ENCODE results near the gene CFAP157. TPM values are rescaled to one million over a fixed set of nuclear protein-coding genes. Genes with fewer than 3 reads are reported as not detected.

The CFAP157 gene
- total and polyA plus RNA-seq, 2 of the 13 experiments (the other 11 are each of a cell fraction or from before 2014, with no cell fraction given) = 0.07 TPM; not detected in 1

DNA sequence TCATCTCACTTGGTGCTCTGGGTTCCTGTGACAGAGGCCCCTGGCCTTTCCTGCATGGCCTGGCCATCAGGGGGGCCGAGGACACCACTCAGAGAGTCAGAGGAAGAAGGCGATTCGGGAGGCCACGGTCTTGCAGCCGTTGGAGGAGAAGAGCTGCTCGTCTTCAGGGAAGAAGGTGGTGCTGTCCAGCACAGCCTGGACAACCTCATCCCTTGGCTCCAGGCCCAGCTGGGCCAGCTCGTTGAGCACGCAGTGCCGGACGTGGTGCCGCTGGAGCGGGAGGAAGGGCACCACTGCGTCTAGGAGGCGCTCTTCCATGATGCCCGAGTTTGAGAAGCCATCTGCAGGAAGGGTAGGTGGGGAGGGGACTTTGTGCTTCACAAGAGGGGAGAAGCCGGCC, 25.1 kb downstream of the CFAP157 start:
- Histone ChIP-seq H3K9me3 (ENCODE audit: low read length) (no peaks in the 10 kb centered on the region), H3K36me3 (replicated peaks in 1 of 2; ENCODE audit: control insufficient read depth in 1 of 2, insufficient read depth in 2 of 2, low read length in 2 of 2) (no peaks in the 10 kb centered on the region), H4K20me1 (ENCODE audit: insufficient read depth, low read length) (no peaks in the 10 kb centered on the region), H3K79me2 (ENCODE audit: insufficient read depth, low read length) (no peaks in the 10 kb centered on the region), H3K4me3 (replicated peaks in 1 of 3; ENCODE audit: insufficient read depth in 1 of 3, low read depth in 2 of 3, low read length in 3 of 3) (no peak overlapping the region), H3K27me3 (ENCODE audit: control insufficient read depth in 1 of 2, insufficient read depth in 2 of 2, low read length in 2 of 2) (peaks cover 0 to 2% of the 10 kb centered on the region in 2 experiments; a peak in 1 of 5 replicates), H3K4me2 (ENCODE audit: low read depth, low read length) (no peak overlapping the region), H2AFZ (ENCODE audit: low read length) (no peak overlapping the region), H3K4me1 (ENCODE audit: insufficient read depth, low read length) (peaks cover 38% of the 10 kb centered on the region), H3K9ac (ENCODE audit: insufficient read depth, low read depth, low read length) (no peak overlapping the region), H3K27ac (ENCODE audit: extremely low read length, insufficient read depth, low read length) (no peak overlapping the region)
- ChIA-PET CTCF (ENCODE audit: low intra/inter-chr PET ratio, low total read pairs) (interaction anchor here (3.9 kb wide), 1 partner anchor 142 kb away, joined by 33 read pairs; no protein-coding TSS in a partner anchor), POLR2A (no interaction called here)
- intact Hi-C loops (cut with micrococcal nuclease; ENCODE audit: unreplicated experiment) = no loop called here
- ATAC-seq = no peak
- no peak for DNase-seq (ENCODE audit: low spot score)
- in situ Hi-C loops (cut with HindIII; ENCODE audit: extremely low pct_ligation_motif_present, low pct_unique_long_range_greater_than_20kb) = loop anchor here (10.0 kb wide), 1 partner anchor 227 kb away; no protein-coding TSS in a partner anchor
- TF ChIP-seq, protein P1, sequence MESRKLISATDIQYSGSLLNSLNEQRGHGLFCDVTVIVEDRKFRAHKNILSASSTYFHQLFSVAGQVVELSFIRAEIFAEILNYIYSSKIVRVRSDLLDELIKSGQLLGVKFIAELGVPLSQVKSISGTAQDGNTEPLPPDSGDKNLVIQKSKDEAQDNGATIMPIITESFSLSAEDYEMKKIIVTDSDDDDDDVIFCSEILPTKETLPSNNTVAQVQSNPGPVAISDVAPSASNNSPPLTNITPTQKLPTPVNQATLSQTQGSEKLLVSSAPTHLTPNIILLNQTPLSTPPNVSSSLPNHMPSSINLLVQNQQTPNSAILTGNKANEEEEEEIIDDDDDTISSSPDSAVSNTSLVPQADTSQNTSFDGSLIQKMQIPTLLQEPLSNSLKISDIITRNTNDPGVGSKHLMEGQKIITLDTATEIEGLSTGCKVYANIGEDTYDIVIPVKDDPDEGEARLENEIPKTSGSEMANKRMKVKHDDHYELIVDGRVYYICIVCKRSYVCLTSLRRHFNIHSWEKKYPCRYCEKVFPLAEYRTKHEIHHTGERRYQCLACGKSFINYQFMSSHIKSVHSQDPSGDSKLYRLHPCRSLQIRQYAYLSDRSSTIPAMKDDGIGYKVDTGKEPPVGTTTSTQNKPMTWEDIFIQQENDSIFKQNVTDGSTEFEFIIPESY (CRISPR knock-in tag; IDR thresholded peaks at IDR 0.05) = peak; percentile 59; the same call in 1 of the 2 replicates
- TF ChIP-seq ZNF557 (CRISPR knock-in tag; IDR thresholded peaks at IDR 0.05) = no peak
- WGBS (ENCODE audit: low lambda C conversion rate) = 84% methylated on average over 16 of the region's 16 CpGs
- BruUV-seq (replicated peaks) = no TSS peak
- FAIRE-seq = no peak

DNA sequence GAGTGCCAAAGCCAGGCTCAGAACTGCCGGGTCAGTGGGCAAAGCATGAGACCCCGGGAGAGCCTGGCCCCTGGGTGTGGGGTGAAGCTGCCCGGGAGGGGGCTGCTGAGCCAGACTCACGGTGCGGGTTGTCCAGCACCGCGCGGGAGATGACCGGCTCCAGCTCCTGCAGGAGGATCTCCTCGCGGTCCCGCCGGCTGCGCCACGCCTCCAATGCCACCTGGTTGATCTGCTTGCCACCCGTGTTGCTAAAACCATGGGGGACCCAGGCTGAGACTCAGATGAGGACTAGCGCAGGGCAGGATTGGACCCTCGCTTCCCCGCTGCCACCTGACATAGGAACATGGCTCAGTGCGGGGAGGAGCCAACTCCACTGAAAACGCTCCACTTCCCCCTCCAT, 25.7 kb downstream of the CFAP157 start:
- CTCF ChIA-PET (ENCODE audit: low intra/inter-chr PET ratio, low total read pairs) = interaction anchor here (3.9 kb wide), 1 partner anchor 142 kb away, joined by 33 read pairs; no protein-coding TSS in a partner anchor
- intact Hi-C loops (cut with micrococcal nuclease; ENCODE audit: unreplicated experiment) (no loop called here), in situ Hi-C loops (cut with HindIII; ENCODE audit: extremely low pct_ligation_motif_present, low pct_unique_long_range_greater_than_20kb) (loop anchor here (10.0 kb wide), 1 partner anchor 228 kb away; no protein-coding TSS in a partner anchor)
- Histone ChIP-seq H2AFZ (ENCODE audit: low read length) (no peak overlapping the region), H3K79me2 (ENCODE audit: insufficient read depth, low read length) (no peaks in the 10 kb centered on the region), H3K4me1 (ENCODE audit: insufficient read depth, low read length) (peaks cover 38% of the 10 kb centered on the region), H3K4me2 (ENCODE audit: low read depth, low read length) (no peak overlapping the region), H3K9ac (ENCODE audit: insufficient read depth, low read depth, low read length) (no peak overlapping the region), H4K20me1 (ENCODE audit: insufficient read depth, low read length) (no peaks in the 10 kb centered on the region), H3K36me3 (replicated peaks in 1 of 2; ENCODE audit: control insufficient read depth in 1 of 2, insufficient read depth in 2 of 2, low read length in 2 of 2) (no peaks in the 10 kb centered on the region), H3K27ac (ENCODE audit: extremely low read length, insufficient read depth, low read length) (no peak overlapping the region), H3K4me3 (replicated peaks in 1 of 3; ENCODE audit: insufficient read depth in 1 of 3, low read depth in 2 of 3, low read length in 3 of 3) (no peak overlapping the region), H3K9me3 (ENCODE audit: low read length) (no peaks in the 10 kb centered on the region), H3K27me3 (ENCODE audit: control insufficient read depth in 1 of 2, insufficient read depth in 2 of 2, low read length in 2 of 2) (peaks cover 0 to 1% of the 10 kb centered on the region in 2 experiments; a peak in 1 of 5 replicates)
- DNase-seq (ENCODE audit: low spot score) (no peak), ATAC-seq (no peak), FAIRE-seq (no peak)
- POLR2A ChIA-PET = no interaction called here
- 100% methylated on average over 1 of the region's 21 CpGs for WGBS (ENCODE audit: low lambda C conversion rate)
- BruUV-seq (replicated peaks) = no TSS peak
- TF ChIP-seq, protein P2, sequence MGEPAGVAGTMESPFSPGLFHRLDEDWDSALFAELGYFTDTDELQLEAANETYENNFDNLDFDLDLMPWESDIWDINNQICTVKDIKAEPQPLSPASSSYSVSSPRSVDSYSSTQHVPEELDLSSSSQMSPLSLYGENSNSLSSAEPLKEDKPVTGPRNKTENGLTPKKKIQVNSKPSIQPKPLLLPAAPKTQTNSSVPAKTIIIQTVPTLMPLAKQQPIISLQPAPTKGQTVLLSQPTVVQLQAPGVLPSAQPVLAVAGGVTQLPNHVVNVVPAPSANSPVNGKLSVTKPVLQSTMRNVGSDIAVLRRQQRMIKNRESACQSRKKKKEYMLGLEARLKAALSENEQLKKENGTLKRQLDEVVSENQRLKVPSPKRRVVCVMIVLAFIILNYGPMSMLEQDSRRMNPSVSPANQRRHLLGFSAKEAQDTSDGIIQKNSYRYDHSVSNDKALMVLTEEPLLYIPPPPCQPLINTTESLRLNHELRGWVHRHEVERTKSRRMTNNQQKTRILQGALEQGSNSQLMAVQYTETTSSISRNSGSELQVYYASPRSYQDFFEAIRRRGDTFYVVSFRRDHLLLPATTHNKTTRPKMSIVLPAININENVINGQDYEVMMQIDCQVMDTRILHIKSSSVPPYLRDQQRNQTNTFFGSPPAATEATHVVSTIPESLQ (CRISPR knock-in tag; conservative IDR thresholded peaks at IDR 0.05) = no peak
- TF ChIP-seq ZNF556 (CRISPR knock-in tag; IDR thresholded peaks at IDR 0.05; ENCODE audit: borderline replicate concordance) (no peak), HOXD1 (CRISPR knock-in tag; IDR thresholded peaks at IDR 0.05) (no peak), ZNF703 (CRISPR knock-in tag; IDR thresholded peaks at IDR 0.05; ENCODE audit: borderline replicate concordance) (no peak), ZNF816 (CRISPR knock-in tag; IDR thresholded peaks at IDR 0.05; ENCODE audit: borderline replicate concordance) (no peak), ZNF17 (CRISPR knock-in tag; IDR thresholded peaks at IDR 0.05) (no peak)
- TF ChIP-seq, protein P3, sequence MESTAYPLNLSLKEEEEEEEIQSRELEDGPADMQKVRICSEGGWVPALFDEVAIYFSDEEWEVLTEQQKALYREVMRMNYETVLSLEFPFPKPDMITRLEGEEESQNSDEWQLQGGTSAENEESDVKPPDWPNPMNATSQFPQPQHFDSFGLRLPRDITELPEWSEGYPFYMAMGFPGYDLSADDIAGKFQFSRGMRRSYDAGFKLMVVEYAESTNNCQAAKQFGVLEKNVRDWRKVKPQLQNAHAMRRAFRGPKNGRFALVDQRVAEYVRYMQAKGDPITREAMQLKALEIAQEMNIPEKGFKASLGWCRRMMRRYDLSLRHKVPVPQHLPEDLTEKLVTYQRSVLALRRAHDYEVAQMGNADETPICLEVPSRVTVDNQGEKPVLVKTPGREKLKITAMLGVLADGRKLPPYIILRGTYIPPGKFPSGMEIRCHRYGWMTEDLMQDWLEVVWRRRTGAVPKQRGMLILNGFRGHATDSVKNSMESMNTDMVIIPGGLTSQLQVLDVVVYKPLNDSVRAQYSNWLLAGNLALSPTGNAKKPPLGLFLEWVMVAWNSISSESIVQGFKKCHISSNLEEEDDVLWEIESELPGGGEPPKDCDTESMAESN (CRISPR knock-in tag; conservative IDR thresholded peaks at IDR 0.05) = no peak
- TF ChIP-seq, protein P4, sequence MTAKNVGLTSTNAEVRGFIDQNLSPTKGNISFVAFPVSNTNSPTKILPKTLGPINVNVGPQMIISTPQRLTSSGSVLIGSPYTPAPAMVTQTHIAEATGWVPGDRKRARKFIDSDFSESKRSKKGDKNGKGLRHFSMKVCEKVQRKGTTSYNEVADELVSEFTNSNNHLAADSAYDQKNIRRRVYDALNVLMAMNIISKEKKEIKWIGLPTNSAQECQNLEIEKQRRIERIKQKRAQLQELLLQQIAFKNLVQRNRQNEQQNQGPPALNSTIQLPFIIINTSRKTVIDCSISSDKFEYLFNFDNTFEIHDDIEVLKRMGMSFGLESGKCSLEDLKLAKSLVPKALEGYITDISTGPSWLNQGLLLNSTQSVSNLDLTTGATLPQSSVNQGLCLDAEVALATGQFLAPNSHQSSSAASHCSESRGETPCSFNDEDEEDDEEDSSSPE (CRISPR knock-in tag; IDR thresholded peaks at IDR 0.05) = no peak
